Measurements from ENCODE around the gene RBKS.

- no peak for TF ChIP-seq CTCF (IDR thresholded peaks at IDR 0.05)
- no peak for TF ChIP-seq POLR2A (IDR thresholded peaks at IDR 0.05)
These were observed 25.0 kb upstream of the RBKS start for GRCh38 chr2:27915191-27915590.

Measured in Peyer's patch (tissue), 4 donors.